Measurements from ENCODE around the gene TMEM161A.

DNA sequence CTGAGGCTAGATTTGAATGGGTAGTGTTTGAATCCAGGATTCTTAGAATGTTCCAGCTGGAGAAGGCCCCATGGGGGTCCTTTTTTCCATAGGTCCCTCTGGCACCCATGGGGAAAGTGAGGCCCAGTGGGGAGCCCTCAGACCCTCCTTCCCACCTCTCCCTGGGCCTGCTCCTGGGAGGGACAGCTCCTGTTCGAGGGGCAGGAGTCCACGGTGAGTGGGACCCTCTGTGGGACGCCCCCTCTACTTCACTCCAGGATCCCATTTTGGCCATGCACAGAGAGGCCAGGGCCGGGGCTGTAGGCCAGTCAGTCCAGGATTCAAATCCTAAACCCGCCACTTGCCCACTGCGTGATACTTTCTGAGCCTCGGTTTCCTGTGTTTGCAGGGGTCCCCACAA, 24.2 kb upstream of the TMEM161A start:
- TF ChIP-seq ZNF274 (IDR thresholded peaks at IDR 0.05; ENCODE audit: low read depth, low read length), result no peak
- no peak for TF ChIP-seq YY1 (IDR thresholded peaks at IDR 0.05; ENCODE audit: insufficient read depth, insufficient read length)
- no peak for TF ChIP-seq SUZ12 (IDR thresholded peaks at IDR 0.05; ENCODE audit: extremely low read depth, insufficient read depth, insufficient read length)

Measured in NT2/D1 (cell line).